Esophagus muscularis mucosa (tissue), 4 donors: ENCODE data around the gene TRPV4.

ENCODE experiments used
- CTCF ChIP-seq, 3 experiments: fragments of 200-600 bp in 2 of 3; fragments of 450-650 bp in 1 of 3; sonication (generic) in 2 of 3; IDR thresholded peaks; one replicate each; pipeline ENCODE4 v1.5.1; 2017 to 2019; ENCODE audit warnings: antibody characterized with exemption in 3 of 3, mild to moderate bottlenecking in 2 of 3, moderate library complexity in 1 of 3
- EP300 ChIP-seq: sonication (generic); formaldehyde crosslinking; IDR thresholded peaks from one replicate; pipeline ENCODE4 v1.6.1; 2017; ENCODE audit warnings: antibody characterized with exemption
- POLR2A ChIP-seq: fragments of 450-650 bp; IDR thresholded peaks from one replicate; pipeline ENCODE4 v1.6.1; 2017; ENCODE audit warnings: antibody characterized with exemption, moderate library complexity, mild to moderate bottlenecking, low read depth
- POLR2AphosphoS5 ChIP-seq, 2 donors: sonication (generic); formaldehyde crosslinking; IDR thresholded peaks; one replicate each; pipeline ENCODE4 v1.6.1; 2017; ENCODE audit warnings: antibody characterized with exemption in 2 of 2

DNA sequence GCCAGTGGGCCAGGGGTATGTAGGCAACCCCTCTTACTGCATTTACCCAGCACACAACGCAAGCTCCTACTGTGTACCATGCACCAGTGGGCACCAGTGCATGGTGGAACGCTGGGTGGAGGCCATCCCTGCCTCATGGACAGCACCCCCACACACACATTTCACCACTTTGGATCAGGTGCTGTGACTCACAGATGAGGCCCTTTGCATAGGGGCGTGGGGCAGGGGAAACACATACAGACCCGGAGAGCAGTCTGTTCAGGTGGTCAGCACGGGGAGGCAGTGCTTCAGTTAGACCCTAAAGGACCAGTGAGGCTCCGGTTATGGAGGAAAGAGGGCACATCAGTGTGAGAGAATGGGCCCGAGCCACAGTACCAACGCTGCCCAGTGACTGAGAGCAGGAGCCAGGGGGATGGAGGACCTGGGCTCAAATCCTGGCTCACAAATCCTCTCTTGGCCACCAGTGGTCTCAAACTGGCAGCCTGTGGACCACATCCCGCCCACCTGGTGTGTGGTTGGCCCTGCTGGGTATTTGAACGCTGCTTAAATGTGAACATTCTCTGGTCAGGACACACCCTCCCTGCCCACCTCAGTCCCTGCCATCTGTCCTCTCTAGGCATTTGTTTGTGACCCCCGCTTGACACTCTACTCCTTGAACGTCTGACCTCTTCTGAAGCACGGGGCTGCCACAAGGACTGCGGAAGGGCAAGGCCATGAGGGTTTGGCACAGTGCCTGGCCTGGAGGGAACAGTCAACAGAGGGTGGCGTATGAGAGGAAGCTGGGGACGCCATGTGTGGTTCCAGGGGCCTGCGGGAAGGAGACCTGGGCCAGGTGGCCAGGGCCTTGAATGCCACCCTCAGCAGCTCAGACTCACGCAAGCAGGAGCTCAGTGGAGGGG lies 72.9 kb downstream of the TRPV4 start:
- no peak for TF ChIP-seq EP300
- no peak for TF ChIP-seq POLR2A
- no peak for TF ChIP-seq CTCF (IDR thresholded peaks at IDR 0.05)
- TF ChIP-seq POLR2AphosphoS5 (IDR thresholded peaks at IDR 0.05): no peak
